Osteocyte (in vitro differentiated cells): ENCODE results near the gene RFX5. TPM values are rescaled to one million over a fixed set of nuclear protein-coding genes. Genes with fewer than 3 reads are reported as not detected.

ENCODE experiments used
- DNase-seq: peaks from one replicate; pipeline ENCODE4 v3.0.0; 2021; ENCODE audit warnings: mixed read lengths; ENCODE audit not compliant: unreplicated experiment; ENCODE audit errors: extremely low spot score
- H3K27ac Mint-ChIP-seq: one replicate; pipeline ENCODE4 v1.8.0; 2021; ENCODE audit warnings: mild to moderate bottlenecking, mixed read lengths; ENCODE audit not compliant: unreplicated experiment
- H3K27me3 Mint-ChIP-seq: one replicate; pipeline ENCODE4 v1.8.0; 2021; ENCODE audit warnings: mixed read lengths; ENCODE audit not compliant: unreplicated experiment
- H3K36me3 Mint-ChIP-seq: one replicate; pipeline ENCODE4 v1.8.0; 2021; ENCODE audit warnings: mixed read lengths; ENCODE audit not compliant: unreplicated experiment
- H3K4me1 Mint-ChIP-seq: one replicate; pipeline ENCODE4 v1.8.0; 2021; ENCODE audit warnings: mixed read lengths; ENCODE audit not compliant: unreplicated experiment
- H3K4me3 Mint-ChIP-seq: one replicate; pipeline ENCODE4 v1.8.0; 2021; ENCODE audit warnings: mild to moderate bottlenecking, moderate library complexity, mixed read lengths; ENCODE audit not compliant: unreplicated experiment
- H3K9me3 Mint-ChIP-seq: one replicate; pipeline ENCODE4 v1.8.0; 2021; ENCODE audit warnings: mixed read lengths; ENCODE audit not compliant: unreplicated experiment
- total RNA-seq: library from RNA; stranded (reverse); gene quantifications from 2 replicates; pipeline ENCODE4 v1.2.1, GENCODE V29; 2021
- TF ChIP-seq, protein P1 (sequence below): fragments of 200-600 bp; sonication (generic); IDR thresholded peaks from 2 replicates; pipeline ENCODE4 v1.5.0; 2021; ENCODE audit warnings: antibody characterized with exemption, mild to moderate bottlenecking, moderate library complexity

RFX5 gene
- total RNA-seq, 1 donor from 2014 or later, result 37.9 TPM

DNA sequence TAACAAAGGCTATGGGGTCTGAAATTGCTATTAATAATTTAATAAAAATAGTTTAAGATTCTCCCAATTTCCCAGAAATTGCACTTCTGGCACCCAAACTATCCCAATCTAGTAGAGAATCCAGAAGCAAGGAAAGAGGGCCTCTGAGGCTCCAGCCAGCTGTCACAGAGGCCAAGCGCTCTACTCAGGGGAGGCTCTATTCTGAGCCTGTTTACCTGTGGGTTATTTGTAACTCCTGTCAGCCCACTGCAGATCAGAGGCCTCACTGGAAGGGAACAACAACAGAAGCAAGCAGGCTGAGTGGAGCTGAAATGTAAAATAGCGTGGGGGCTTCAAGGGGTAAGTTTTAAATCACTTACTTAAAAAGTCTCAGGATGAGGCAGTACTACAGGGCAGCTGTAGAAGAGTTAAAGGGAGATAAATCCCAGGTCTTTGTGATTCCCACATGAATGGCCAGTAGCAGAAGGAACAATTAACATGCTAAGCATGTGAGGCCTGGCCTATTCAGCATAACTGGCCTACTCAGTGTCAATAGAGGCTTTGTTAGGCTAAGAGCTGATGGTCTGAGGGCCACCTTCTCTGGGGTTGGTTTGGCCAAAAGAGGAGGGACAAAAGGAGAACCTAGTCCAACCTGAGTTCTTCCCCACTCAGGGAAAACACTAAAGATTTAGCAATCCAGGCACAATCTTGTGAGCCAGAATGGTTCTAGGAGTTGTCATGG is 52.1 kb downstream of the RFX5 start:
- no peak overlapping the region for H3K27ac Mint-ChIP-seq
- H3K27me3 Mint-ChIP-seq, result no peaks in the 10 kb centered on the region
- TF ChIP-seq, protein P1, sequence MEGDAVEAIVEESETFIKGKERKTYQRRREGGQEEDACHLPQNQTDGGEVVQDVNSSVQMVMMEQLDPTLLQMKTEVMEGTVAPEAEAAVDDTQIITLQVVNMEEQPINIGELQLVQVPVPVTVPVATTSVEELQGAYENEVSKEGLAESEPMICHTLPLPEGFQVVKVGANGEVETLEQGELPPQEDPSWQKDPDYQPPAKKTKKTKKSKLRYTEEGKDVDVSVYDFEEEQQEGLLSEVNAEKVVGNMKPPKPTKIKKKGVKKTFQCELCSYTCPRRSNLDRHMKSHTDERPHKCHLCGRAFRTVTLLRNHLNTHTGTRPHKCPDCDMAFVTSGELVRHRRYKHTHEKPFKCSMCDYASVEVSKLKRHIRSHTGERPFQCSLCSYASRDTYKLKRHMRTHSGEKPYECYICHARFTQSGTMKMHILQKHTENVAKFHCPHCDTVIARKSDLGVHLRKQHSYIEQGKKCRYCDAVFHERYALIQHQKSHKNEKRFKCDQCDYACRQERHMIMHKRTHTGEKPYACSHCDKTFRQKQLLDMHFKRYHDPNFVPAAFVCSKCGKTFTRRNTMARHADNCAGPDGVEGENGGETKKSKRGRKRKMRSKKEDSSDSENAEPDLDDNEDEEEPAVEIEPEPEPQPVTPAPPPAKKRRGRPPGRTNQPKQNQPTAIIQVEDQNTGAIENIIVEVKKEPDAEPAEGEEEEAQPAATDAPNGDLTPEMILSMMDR, result no peak
- H3K4me3 Mint-ChIP-seq, result no peak overlapping the region
- H3K4me1 Mint-ChIP-seq, result no peaks in the 10 kb centered on the region
- no peak for DNase-seq
- H3K9me3 Mint-ChIP-seq, result no peaks in the 10 kb centered on the region
- H3K36me3 Mint-ChIP-seq, result peaks cover 44% of the 10 kb centered on the region

DNA sequence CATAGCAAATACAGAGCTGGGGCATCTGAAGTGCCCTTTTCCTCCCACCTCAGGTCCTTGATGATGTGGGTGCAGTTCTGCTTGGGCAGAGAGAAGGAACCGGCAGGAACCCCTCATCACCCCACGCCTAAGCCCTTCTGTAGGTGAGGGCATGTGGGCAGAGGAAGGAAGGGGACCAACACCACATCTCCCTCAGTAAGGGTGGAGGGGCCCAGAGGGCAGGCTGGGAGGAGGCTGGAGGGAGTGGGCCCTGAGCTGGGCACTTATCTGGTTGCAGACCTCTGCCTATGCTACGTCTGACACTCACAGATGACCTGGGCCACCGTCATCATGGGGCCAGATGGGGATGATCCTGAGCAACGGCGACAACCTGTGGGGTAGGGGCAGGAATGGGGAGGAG is 54.0 kb downstream of the RFX5 start:
- peaks cover 36% of the 10 kb centered on the region for H3K36me3 Mint-ChIP-seq
- H3K27me3 Mint-ChIP-seq, result no peaks in the 10 kb centered on the region
- H3K27ac Mint-ChIP-seq, result no peak overlapping the region
- H3K4me1 Mint-ChIP-seq, result no peaks in the 10 kb centered on the region
- TF ChIP-seq, protein P1, result no peak
- H3K4me3 Mint-ChIP-seq, result no peak overlapping the region
- no peak for DNase-seq
- H3K9me3 Mint-ChIP-seq, result no peaks in the 10 kb centered on the region

DNA sequence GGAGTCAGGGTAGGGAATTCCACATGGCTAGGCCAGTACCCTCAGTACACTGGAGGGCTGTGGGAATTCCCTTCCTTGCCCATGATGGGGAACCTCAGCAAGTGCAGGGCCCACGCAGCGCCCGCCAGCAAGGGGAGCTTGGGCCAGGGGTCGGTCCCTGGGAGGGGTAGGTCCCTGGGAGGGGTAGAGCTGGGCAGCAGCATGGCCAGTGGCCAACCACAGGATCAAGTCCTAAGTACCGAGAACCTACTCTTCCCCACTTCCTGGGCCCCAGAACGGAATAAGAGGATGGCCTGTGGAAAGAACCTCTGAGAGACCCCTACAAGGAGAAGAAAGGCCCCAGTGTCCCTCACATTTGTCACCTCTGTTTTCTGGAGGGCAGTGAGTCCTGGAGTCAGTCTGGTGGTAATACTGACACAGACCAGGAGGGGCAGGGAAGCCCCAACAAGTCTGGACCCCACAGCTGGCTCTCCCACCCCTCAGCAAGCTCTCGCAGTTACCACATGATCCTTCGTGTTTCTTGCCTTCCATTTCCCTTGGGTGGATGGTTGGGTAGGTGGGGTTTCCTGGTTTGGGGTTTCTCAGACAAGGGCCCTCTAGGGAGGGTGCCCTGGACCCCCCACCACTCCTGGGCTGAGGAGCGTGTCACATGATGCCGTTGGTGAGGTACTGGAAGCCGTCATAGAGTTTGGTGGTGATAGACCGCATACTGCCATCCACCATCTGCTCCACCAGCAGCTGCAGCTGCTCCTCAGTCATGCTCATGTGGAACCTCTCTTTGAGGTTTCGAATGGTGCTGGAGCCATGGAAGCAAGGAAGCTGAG is 54.6 kb downstream of the RFX5 start:
- Mint-ChIP-seq H3K4me1 (no peaks in the 10 kb centered on the region), H3K27me3 (no peaks in the 10 kb centered on the region), H3K4me3 (no peak overlapping the region), H3K36me3 (peaks cover 31% of the 10 kb centered on the region), H3K9me3 (no peaks in the 10 kb centered on the region), H3K27ac (peak overlapping the region; percentile 14)
- no peak for DNase-seq
- TF ChIP-seq, protein P1, result no peak

DNA sequence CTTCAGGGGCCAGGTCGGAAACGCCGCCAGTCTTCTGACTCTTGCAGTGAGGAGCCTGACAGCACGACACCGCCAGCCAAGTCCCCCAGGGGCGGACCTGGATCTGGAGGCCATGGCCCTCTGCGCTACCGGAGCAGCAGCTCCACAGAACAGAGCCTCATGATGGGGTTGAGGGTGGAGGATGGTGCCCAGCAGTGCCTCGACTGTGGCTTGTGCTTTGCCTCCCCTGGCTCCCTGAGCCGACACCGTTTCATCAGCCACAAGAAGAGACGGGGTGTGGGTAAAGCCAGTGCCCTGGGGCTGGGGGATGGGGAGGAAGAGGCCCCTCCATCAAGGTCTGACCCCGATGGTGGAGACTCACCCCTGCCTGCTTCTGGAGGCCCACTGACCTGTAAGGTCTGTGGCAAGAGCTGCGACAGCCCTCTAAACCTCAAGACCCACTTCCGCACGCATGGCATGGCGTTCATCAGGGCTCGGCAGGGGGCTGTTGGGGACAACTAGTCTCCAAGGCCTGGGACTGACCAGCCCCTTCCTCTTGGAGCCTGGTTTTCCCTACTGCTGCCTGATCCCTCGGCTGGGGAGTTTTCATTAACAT is 56.2 kb downstream of the RFX5 start:
- Mint-ChIP-seq H3K4me3 (no peak overlapping the region), H3K36me3 (peaks cover 37% of the 10 kb centered on the region), H3K27me3 (no peaks in the 10 kb centered on the region), H3K9me3 (no peaks in the 10 kb centered on the region), H3K27ac (no peak overlapping the region), H3K4me1 (no peaks in the 10 kb centered on the region)
- no peak for DNase-seq
- TF ChIP-seq, protein P1, result no peak

Other genes starting within 250 kb of the RFX5 start
- 24.7 and 28.2 TPM in 2 replicates for gene SEMA6C, start 200.6 kb downstream of the RFX5 start, total RNA-seq
- gene TNFAIP8L2, start 190.6 kb downstream of the RFX5 start, total RNA-seq, result not detected in 2 replicates
- gene LYSMD1, start 181.3 kb downstream of the RFX5 start, total RNA-seq, result 12.6 and 13.3 TPM in 2 replicates
- 45.0 and 49.8 TPM in 2 replicates for gene SCNM1, start 181.1 kb downstream of the RFX5 start, total RNA-seq
- 2.8 TPM in 1 of 2 replicates, not detected in the other for gene TMOD4, start 171.3 kb downstream of the RFX5 start, total RNA-seq
- gene VPS72, start 157.1 kb downstream of the RFX5 start, total RNA-seq, result 77.5 and 91.6 TPM in 2 replicates
- 84.4 and 89.5 TPM in 2 replicates for gene PIP5K1A, start 148.7 kb downstream of the RFX5 start, total RNA-seq
- 133 and 150 TPM in 2 replicates for gene PSMD4, start 92.5 kb downstream of the RFX5 start, total RNA-seq
- gene ZNF687, start 65.0 kb downstream of the RFX5 start, total RNA-seq, result 23.7 and 25.9 TPM in 2 replicates
- gene PI4KB, start 19.8 kb downstream of the RFX5 start, total RNA-seq, result 66.9 and 74.1 TPM in 2 replicates
- 8.1 and 10.2 TPM in 2 replicates for gene SELENBP1, start 25.5 kb upstream of the RFX5 start, total RNA-seq
- gene PSMB4, start 52.3 kb upstream of the RFX5 start, total RNA-seq, result 272 and 280 TPM in 2 replicates
- gene POGZ, start 112.2 kb upstream of the RFX5 start, total RNA-seq, result 105 and 107 TPM in 2 replicates
- 0.99 and 1.7 TPM in 2 replicates for gene CGN, start 164.1 kb upstream of the RFX5 start, total RNA-seq
- gene TUFT1, start 193.1 kb upstream of the RFX5 start, total RNA-seq, result 7.1 and 9.0 TPM in 2 replicates